Endothelial cell of umbilical vein (primary cell): ENCODE results near the gene PGBD2. TPM values are rescaled to one million over a fixed set of nuclear protein-coding genes. Genes with fewer than 3 reads are reported as not detected.

Experiments used
- BruUV-seq: library from RNA; stranded (reverse); fragments of 400-500 nt; replicated peaks from 2 replicates; lab custom pipeline; 2021; lab: Mats Ljungman, UMichigan
- CTCF ChIA-PET: fragments of 300-600, 350-600 bp; sonication (Branson Sonifier 250); formaldehyde crosslinking; loops from one replicate; lab custom pipeline; 2021; ENCODE audit warnings: antibody characterized with exemption, inconsistent platforms; lab: Charles Lee
- POLR2A ChIA-PET: fragments of 300-600, 350-600 bp; sonication (Branson Sonifier 250); formaldehyde crosslinking; loops from one replicate; lab custom pipeline; 2021; ENCODE audit warnings: antibody characterized with exemption, inconsistent platforms; lab: Charles Lee
- DNase-seq: peaks from one replicate; pipeline ENCODE4 v3.0.0-alpha.2; 2011; ENCODE audit warnings: low read depth, low spot score
- FAIRE-seq: peaks from 2 replicates; lab custom pipeline; 2011; peaks lifted over from hg19 to GRCh38; lab: Jason Lieb, UNC
- H2AFZ ChIP-seq: 2 replicates; pipeline ENCODE4 v1.6.0; 2012; ENCODE audit warnings: low read depth, low read length, control low read depth, inconsistent platforms
- H3K27ac ChIP-seq: 2 replicates; pipeline ENCODE4 v1.5.1; 2011; ENCODE audit warnings: low read depth, mild to moderate bottlenecking, control low read depth, low read length, moderate library complexity; ENCODE audit not compliant: insufficient read depth
- H3K27me3 ChIP-seq, 2 experiments: 2 replicates each; pipeline versions ENCODE4 v1.6.0 to v1.6.1; 2011; ENCODE audit warnings: low read length in 2 of 2, mixed read lengths in 1 of 2; ENCODE audit not compliant: control insufficient read depth in 2 of 2, insufficient read depth in 2 of 2
- H3K36me3 ChIP-seq, 2 experiments: 2 replicates in 1 of 2; 3 replicates in 1 of 2; pipeline ENCODE4 v1.5.1; 2011; ENCODE audit warnings: low read length in 2 of 2, mild to moderate bottlenecking in 1 of 2, moderate library complexity in 1 of 2; ENCODE audit not compliant: control insufficient read depth in 2 of 2, insufficient read depth in 2 of 2; ENCODE audit errors: extremely low read depth in 1 of 2
- H3K4me1 ChIP-seq: 3 replicates; pipeline ENCODE4 v1.5.1; 2011; ENCODE audit warnings: mild to moderate bottlenecking, low read length; ENCODE audit not compliant: control insufficient read depth, insufficient read depth; ENCODE audit errors: extremely low read depth
- H3K4me2 ChIP-seq: 2 replicates; pipeline ENCODE4 v1.6.1; 2011; ENCODE audit warnings: low read length, control low read depth, mixed read lengths; ENCODE audit not compliant: insufficient read depth
- H3K4me3 ChIP-seq, 3 experiments: fragments of 200-600 bp in 1 of 3; sonication (generic), shearing (Covaris generic) in 1 of 3; replicated peaks in 1 of 3; 2 replicates each; pipeline ENCODE4 v1.5.1; 2011 to 2016; ENCODE audit warnings: control low read depth in 3 of 3, low read length in 3 of 3, mild to moderate bottlenecking in 2 of 3, inconsistent platforms in 1 of 3, low read depth in 1 of 3, moderate library complexity in 1 of 3; ENCODE audit not compliant: insufficient read depth in 1 of 3
- H3K79me2 ChIP-seq: 2 replicates; pipeline ENCODE4 v1.6.0; 2012; ENCODE audit warnings: low read length, inconsistent platforms; ENCODE audit not compliant: control insufficient read depth, insufficient read depth
- H3K9ac ChIP-seq: replicated peaks from 2 replicates; pipeline ENCODE3; 2011; ENCODE audit warnings: low read length, control low read depth; ENCODE audit not compliant: insufficient read depth; ENCODE audit errors: extremely low read depth
- H3K9me1 ChIP-seq: replicated peaks from 3 replicates; pipeline ENCODE4 v1.6.0; 2011; ENCODE audit warnings: mild to moderate bottlenecking, low read length; ENCODE audit not compliant: control insufficient read depth, insufficient read depth; ENCODE audit errors: extremely low read depth
- H3K9me3 ChIP-seq: replicated peaks from 2 replicates; pipeline ENCODE4 v1.5.1; 2012; ENCODE audit warnings: low read length, inconsistent platforms; ENCODE audit not compliant: control insufficient read depth, insufficient read depth
- H4K20me1 ChIP-seq: replicated peaks from 2 replicates; pipeline ENCODE3; 2011; ENCODE audit warnings: mild to moderate bottlenecking, low read length; ENCODE audit not compliant: control insufficient read depth, insufficient read depth; ENCODE audit errors: extremely low read depth
- EZH2 ChIP-seq: IDR thresholded peaks from 2 replicates; pipeline ENCODE4 v1.6.1; 2012; ENCODE audit warnings: borderline replicate concordance, low read depth, mild to moderate bottlenecking, moderate library complexity, low read length, inconsistent platforms; ENCODE audit not compliant: severe bottlenecking
- FOS ChIP-seq: IDR thresholded peaks from 2 replicates; pipeline ENCODE4 v1.6.1; 2011; ENCODE audit warnings: mild to moderate bottlenecking, low read length, moderate library complexity, borderline replicate concordance; ENCODE audit not compliant: insufficient read depth
- GATA2 ChIP-seq: IDR thresholded peaks from 2 replicates; pipeline ENCODE4 v1.7.0; 2011; ENCODE audit warnings: low read depth, mild to moderate bottlenecking, moderate library complexity, mixed read lengths, low read length; ENCODE audit not compliant: insufficient read length, insufficient read depth
- JUN ChIP-seq: IDR thresholded peaks from 2 replicates; pipeline ENCODE4 v1.6.1; 2011; ENCODE audit warnings: borderline replicate concordance, low read depth; ENCODE audit not compliant: insufficient read length, insufficient read depth
- MYC ChIP-seq: IDR thresholded peaks from one replicate; pipeline ENCODE4 v1.6.1; 2011; ENCODE audit warnings: mild to moderate bottlenecking, low read depth, low read length
- POLR2A ChIP-seq: IDR thresholded peaks from 2 replicates; pipeline ENCODE4 v1.6.1; 2012; ENCODE audit warnings: low read depth, mild to moderate bottlenecking, control low read depth, low read length
- POLR2AphosphoS5 ChIP-seq: IDR thresholded peaks from 2 replicates; pipeline ENCODE4 v1.6.1; 2012; ENCODE audit warnings: low read depth, mild to moderate bottlenecking, control low read depth, low read length, moderate library complexity; ENCODE audit not compliant: insufficient read depth
- dilution Hi-C: fragments of 300-500 bp; cut with MboI; formaldehyde crosslinking; loops from one replicate; pipeline ENCODE4 v1.15.0; 2019; ENCODE audit warnings: low sequenced_read_pairs; ENCODE audit not compliant: extremely low pct_ligation_motif_present
- intact Hi-C: fragments of 100-400 bp; cut with micrococcal nuclease; formaldehyde crosslinking; loops from one replicate; pipeline ENCODE4 v1.10.0; 2022
- polyA plus RNA-seq, 4 experiments: library from polyadenylated mRNA; depleted of rRNA in 3 of 4; stranded (reverse) in 3 of 4; unstranded in 1 of 4; fragments of >200 nt; gene quantifications; 2 replicates each; pipeline versions ENCODE4 v1.2.1 to v1.2.3, GENCODE V29; 2011 to 2012; ENCODE audit warnings: missing spikeins in 1 of 4
- total RNA-seq: library from RNA; stranded (reverse); gene quantifications from 2 replicates; pipeline ENCODE4 v1.2.3, GENCODE V29; 2021
- TF ChIP-seq, protein P1 (sequence below): IDR thresholded peaks from 2 replicates; pipeline ENCODE4 v1.6.1; 2011; ENCODE audit not compliant: insufficient read depth, insufficient read length
- TF ChIP-seq, protein P2 (sequence below), 2 donors: IDR thresholded peaks; 1 replicate in 1 of 2; 2 replicates in 1 of 2; pipeline ENCODE4 v1.5.1; 2011; ENCODE audit warnings: low read length in 2 of 2, mild to moderate bottlenecking in 2 of 2, moderate library complexity in 2 of 2, control low read depth in 1 of 2, inconsistent platforms in 1 of 2, low read depth in 1 of 2; ENCODE audit not compliant: insufficient read depth in 1 of 2; ENCODE audit errors: extremely low read depth in 1 of 2

The PGBD2 gene
- total and polyA plus RNA-seq, 2 donors (not counting 3 experiments of a cell fraction or from before 2014, with no cell fraction given), result 5.2 to 6.1 TPM

GRCh38 chr1:248904437-248905216, 1.4 kb upstream of the PGBD2 start:
- H3K4me2 ChIP-seq, result no peak overlapping the region
- H2AFZ ChIP-seq, result peak overlapping the region; percentile 98
- H3K36me3 ChIP-seq, result no peaks in the 10 kb centered on the region
- no peak for TF ChIP-seq FOS
- TF ChIP-seq, protein P1, sequence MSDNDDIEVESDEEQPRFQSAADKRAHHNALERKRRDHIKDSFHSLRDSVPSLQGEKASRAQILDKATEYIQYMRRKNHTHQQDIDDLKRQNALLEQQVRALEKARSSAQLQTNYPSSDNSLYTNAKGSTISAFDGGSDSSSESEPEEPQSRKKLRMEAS, result no peak
- no peak for TF ChIP-seq GATA2
- TF ChIP-seq MYC, result no peak
- TF ChIP-seq JUN, result no peak
- TF ChIP-seq, protein P2, sequence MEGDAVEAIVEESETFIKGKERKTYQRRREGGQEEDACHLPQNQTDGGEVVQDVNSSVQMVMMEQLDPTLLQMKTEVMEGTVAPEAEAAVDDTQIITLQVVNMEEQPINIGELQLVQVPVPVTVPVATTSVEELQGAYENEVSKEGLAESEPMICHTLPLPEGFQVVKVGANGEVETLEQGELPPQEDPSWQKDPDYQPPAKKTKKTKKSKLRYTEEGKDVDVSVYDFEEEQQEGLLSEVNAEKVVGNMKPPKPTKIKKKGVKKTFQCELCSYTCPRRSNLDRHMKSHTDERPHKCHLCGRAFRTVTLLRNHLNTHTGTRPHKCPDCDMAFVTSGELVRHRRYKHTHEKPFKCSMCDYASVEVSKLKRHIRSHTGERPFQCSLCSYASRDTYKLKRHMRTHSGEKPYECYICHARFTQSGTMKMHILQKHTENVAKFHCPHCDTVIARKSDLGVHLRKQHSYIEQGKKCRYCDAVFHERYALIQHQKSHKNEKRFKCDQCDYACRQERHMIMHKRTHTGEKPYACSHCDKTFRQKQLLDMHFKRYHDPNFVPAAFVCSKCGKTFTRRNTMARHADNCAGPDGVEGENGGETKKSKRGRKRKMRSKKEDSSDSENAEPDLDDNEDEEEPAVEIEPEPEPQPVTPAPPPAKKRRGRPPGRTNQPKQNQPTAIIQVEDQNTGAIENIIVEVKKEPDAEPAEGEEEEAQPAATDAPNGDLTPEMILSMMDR (IDR thresholded peaks at IDR 0.05; ENCODE audit: extremely low read depth in 1 of 2, insufficient read depth in 1 of 2, low read depth in 1 of 2, low read length in 2 of 2), result no peak
- TF ChIP-seq EZH2, result no peak
- no peak for TF ChIP-seq POLR2AphosphoS5
- TF ChIP-seq POLR2A, result no peak
- H3K4me3 ChIP-seq, result no peak overlapping the region
- no peak overlapping the region for H3K9ac ChIP-seq
- H3K79me2 ChIP-seq, result no peaks in the 10 kb centered on the region
- H3K27me3 ChIP-seq, result peaks cover 3% of the 10 kb centered on the region in 2 experiments
- peaks cover 9% of the 10 kb centered on the region for H3K4me1 ChIP-seq
- dilution Hi-C loops (no loop called here), intact Hi-C loops (no loop called here)
- ChIA-PET POLR2A (no interaction called here), CTCF (interaction anchor here (1.0 kb wide), 1 partner anchor 46 kb away, joined by 4 read pairs; the partner anchor contains the start of gene ZNF692)
- no peak overlapping the region for H3K27ac ChIP-seq
- no peaks in the 10 kb centered on the region for H4K20me1 ChIP-seq
- H3K9me1 ChIP-seq, result no peaks in the 10 kb centered on the region
- FAIRE-seq, result no peak
- H3K9me3 ChIP-seq, result no peaks in the 10 kb centered on the region
- no peak for DNase-seq
- no TSS peak for BruUV-seq
